Trophoblast cell (in vitro differentiated cells and primary cell): ENCODE data around the gene COL4A1.

Experiments used
- DNase-seq, 2 donors: peaks; one replicate each; pipeline ENCODE4 v3.0.0-alpha.2; 2016
- H2AFZ ChIP-seq: 2 replicates; pipeline ENCODE4 v1.6.1; 2013; ENCODE audit warnings: low read length, moderate library complexity, mild to moderate bottlenecking; ENCODE audit not compliant: insufficient read depth, poor library complexity
- H2AK5ac ChIP-seq: 2 replicates; pipeline ENCODE4 v1.6.1; 2013; ENCODE audit warnings: mild to moderate bottlenecking, low read length
- H2BK120ac ChIP-seq: 2 replicates; pipeline ENCODE4 v1.6.1; 2013; ENCODE audit warnings: low read length, mild to moderate bottlenecking, moderate library complexity; ENCODE audit not compliant: insufficient read depth, poor library complexity
- H2BK12ac ChIP-seq: 2 replicates; pipeline ENCODE4 v1.6.1; 2013; ENCODE audit warnings: mild to moderate bottlenecking, low read length, moderate library complexity
- H2BK5ac ChIP-seq: 2 replicates; pipeline ENCODE4 v1.6.1; 2013; ENCODE audit warnings: low read length, low read depth, moderate library complexity, mild to moderate bottlenecking; ENCODE audit not compliant: poor library complexity
- H3K14ac ChIP-seq: 2 replicates; pipeline ENCODE4 v1.6.1; 2013; ENCODE audit warnings: mild to moderate bottlenecking, low read length
- H3K18ac ChIP-seq: 2 replicates; pipeline ENCODE4 v1.6.1; 2013; ENCODE audit warnings: mild to moderate bottlenecking, low read length
- H3K23ac ChIP-seq: 2 replicates; pipeline ENCODE4 v1.6.1; 2013; ENCODE audit warnings: low read length
- H3K27ac ChIP-seq: 2 replicates; pipeline ENCODE4 v1.5.1; 2013; ENCODE audit warnings: low read depth, mild to moderate bottlenecking, inconsistent platforms, low read length, moderate library complexity
- H3K27me3 ChIP-seq: 2 replicates; pipeline ENCODE4 v1.6.1; 2013; ENCODE audit warnings: inconsistent platforms, mild to moderate bottlenecking, low read length, moderate library complexity; ENCODE audit not compliant: insufficient read depth
- H3K36me3 ChIP-seq, 2 experiments: 1 replicate in 1 of 2; 2 replicates in 1 of 2; pipeline ENCODE4 v1.6.1; 2013; ENCODE audit warnings: low read length in 2 of 2, mild to moderate bottlenecking in 2 of 2, moderate library complexity in 1 of 2; ENCODE audit not compliant: insufficient read depth in 2 of 2, control insufficient read depth in 1 of 2
- H3K4ac ChIP-seq: 2 replicates; pipeline ENCODE4 v1.6.1; 2013; ENCODE audit warnings: low read depth, mild to moderate bottlenecking, low read length, moderate library complexity
- H3K4me1 ChIP-seq, 2 experiments: 1 replicate in 1 of 2; 2 replicates in 1 of 2; pipeline ENCODE4 v1.6.1; 2013; ENCODE audit warnings: low read length in 2 of 2, mild to moderate bottlenecking in 2 of 2, moderate library complexity in 1 of 2; ENCODE audit not compliant: insufficient read depth in 2 of 2, control insufficient read depth in 1 of 2
- H3K4me2 ChIP-seq: 2 replicates; pipeline ENCODE4 v1.6.1; 2013; ENCODE audit warnings: inconsistent platforms, mild to moderate bottlenecking, low read length, moderate library complexity
- H3K4me3 ChIP-seq: 2 replicates; pipeline ENCODE4 v1.5.1; 2013; ENCODE audit warnings: mild to moderate bottlenecking, low read depth, low read length, inconsistent platforms
- H3K79me1 ChIP-seq: one replicate; pipeline ENCODE4 v1.6.1; 2013; ENCODE audit warnings: low read length
- H3K79me2 ChIP-seq: 2 replicates; pipeline ENCODE4 v1.6.1; 2013; ENCODE audit warnings: low read length, mild to moderate bottlenecking; ENCODE audit not compliant: control insufficient read depth, insufficient read depth, poor library complexity
- H3K9ac ChIP-seq: 2 replicates; pipeline ENCODE4 v1.6.1; 2013; ENCODE audit warnings: mild to moderate bottlenecking, low read length
- H3K9me3 ChIP-seq: 2 replicates; pipeline ENCODE4 v1.6.1; 2013; ENCODE audit warnings: low read depth, mild to moderate bottlenecking, control low read depth, inconsistent platforms, low read length; ENCODE audit not compliant: insufficient read depth
- H4K12ac ChIP-seq: 2 replicates; pipeline ENCODE4 v1.6.1; 2013; ENCODE audit warnings: low read depth, mild to moderate bottlenecking, low read length, moderate library complexity
- H4K8ac ChIP-seq: 2 replicates; pipeline ENCODE4 v1.6.1; 2013; ENCODE audit warnings: low read depth, mild to moderate bottlenecking, low read length, moderate library complexity
- H4K91ac ChIP-seq: one replicate; pipeline ENCODE4 v1.6.1; 2013; ENCODE audit warnings: low read depth, mild to moderate bottlenecking, low read length, moderate library complexity
- WGBS: extraction: QIAGEN DNeasy Blood & Tissue Kit; methylation state at CpG from one replicate; pipeline ENCODE4 v1.1.7; 2013; ENCODE audit warnings: missing lambda C conversion rate; ENCODE audit not compliant: insufficient read length, insufficient coverage; ENCODE audit errors: extremely low coverage; 5-methylcytosine and 5-hydroxymethylcytosine counted together

The COL4A1 gene

GRCh38 chr13:110211735-110212134 lies 95.2 kb downstream of the COL4A1 start:
- H3K18ac ChIP-seq: no peak overlapping the region
- WGBS: no CpG with 5 or more reads among the region's 6 CpGs

GRCh38 chr13:110211046-110211445 lies 95.9 kb downstream of the COL4A1 start:
- H4K8ac ChIP-seq: no peak overlapping the region
- H2BK120ac ChIP-seq: no peak overlapping the region
- peaks cover 2% of the 10 kb centered on the region for H3K79me1 ChIP-seq
- H2AK5ac ChIP-seq: no peak overlapping the region
- no peak overlapping the region for H3K4ac ChIP-seq
- WGBS: no CpG with 5 or more reads among the region's 10 CpGs
- H3K79me2 ChIP-seq: peaks cover 2% of the 10 kb centered on the region
- H3K27me3 ChIP-seq: no peaks in the 10 kb centered on the region
- no peak overlapping the region for H3K14ac ChIP-seq
- no peak overlapping the region for H4K91ac ChIP-seq
- peaks cover 10 to 16% of the 10 kb centered on the region in 2 experiments for H3K4me1 ChIP-seq
- DNase-seq: no peak
- H3K23ac ChIP-seq: no peak overlapping the region
- H3K4me2 ChIP-seq: no peak overlapping the region
- no peak overlapping the region for H3K4me3 ChIP-seq
- no peaks in the 10 kb centered on the region for H3K9me3 ChIP-seq
- H3K9ac ChIP-seq: no peak overlapping the region
- no peak overlapping the region for H2AFZ ChIP-seq
- H4K12ac ChIP-seq: no peak overlapping the region
- peaks cover 44 to 62% of the 10 kb centered on the region in 2 experiments for H3K36me3 ChIP-seq
- H3K18ac ChIP-seq: no peak overlapping the region
- H2BK12ac ChIP-seq: no peak overlapping the region
- H2BK5ac ChIP-seq: no peak overlapping the region
- H3K27ac ChIP-seq: no peak overlapping the region

More at GRCh38 chr13:110211735-110212134, 95.2 kb downstream of the COL4A1 start:
- Histone ChIP-seq H4K12ac (no peak overlapping the region), H2BK12ac (no peak overlapping the region), H4K8ac (no peak overlapping the region), H3K27ac (no peak overlapping the region), H3K4me3 (no peak overlapping the region), H3K4ac (no peak overlapping the region), H3K9ac (no peak overlapping the region), H3K79me1 (peaks cover 2% of the 10 kb centered on the region), H4K91ac (no peak overlapping the region), H3K4me1 (peaks cover 13 to 20% of the 10 kb centered on the region in 2 experiments), H2BK5ac (no peak overlapping the region), H2BK120ac (no peak overlapping the region), H3K27me3 (no peaks in the 10 kb centered on the region), H3K23ac (no peak overlapping the region), H3K36me3 (peaks cover 40 to 56% of the 10 kb centered on the region in 2 experiments), H3K4me2 (no peak overlapping the region), H3K14ac (no peak overlapping the region), H2AK5ac (no peak overlapping the region), H2AFZ (no peak overlapping the region), H3K9me3 (no peaks in the 10 kb centered on the region), H3K79me2 (peaks cover 2% of the 10 kb centered on the region)
- no peak for DNase-seq

- Histone ChIP-seq H3K4me2 (no peak overlapping the region), H3K79me1 (peaks cover 2% of the 10 kb centered on the region), H3K4ac (no peak overlapping the region), H4K91ac (no peak overlapping the region), H2AK5ac (no peak overlapping the region), H3K79me2 (peaks cover 2% of the 10 kb centered on the region), H3K27ac (no peak overlapping the region), H3K27me3 (no peaks in the 10 kb centered on the region), H3K9ac (no peak overlapping the region), H3K4me1 (peaks cover 10 to 12% of the 10 kb centered on the region in 2 experiments), H3K23ac (no peak overlapping the region), H4K12ac (no peak overlapping the region), H4K8ac (no peak overlapping the region), H3K4me3 (no peak overlapping the region), H2BK5ac (no peak overlapping the region), H3K18ac (no peak overlapping the region), H2BK12ac (no peak overlapping the region), H3K14ac (no peak overlapping the region), H2AFZ (no peak overlapping the region), H3K36me3 (peaks cover 44 to 63% of the 10 kb centered on the region in 2 experiments), H3K9me3 (no peaks in the 10 kb centered on the region), H2BK120ac (no peak overlapping the region)
- no CpG with 5 or more reads among the region's 3 CpGs for WGBS
- no peak for DNase-seq
Observed at GRCh38 chr13:110210604-110210985, 96.4 kb downstream of the COL4A1 start.

GRCh38 chr13:110209950-110210603 lies 96.9 kb downstream of the COL4A1 start:
- Histone ChIP-seq H3K9ac (no peak overlapping the region), H2BK12ac (no peak overlapping the region), H3K36me3 (peaks cover 48 to 66% of the 10 kb centered on the region in 2 experiments), H3K4ac (no peak overlapping the region), H3K79me2 (peaks cover 2% of the 10 kb centered on the region), H3K18ac (no peak overlapping the region), H2AK5ac (no peak overlapping the region), H3K4me2 (no peak overlapping the region), H3K14ac (no peak overlapping the region), H3K27ac (no peak overlapping the region), H3K23ac (no peak overlapping the region), H3K27me3 (no peaks in the 10 kb centered on the region), H3K4me1 (peaks cover 9 to 12% of the 10 kb centered on the region in 2 experiments), H3K9me3 (no peaks in the 10 kb centered on the region), H2BK120ac (no peak overlapping the region), H3K79me1 (peaks cover 2% of the 10 kb centered on the region), H2AFZ (no peak overlapping the region), H2BK5ac (no peak overlapping the region), H4K8ac (no peak overlapping the region), H4K12ac (no peak overlapping the region), H4K91ac (no peak overlapping the region), H3K4me3 (no peak overlapping the region)
- no peak for DNase-seq
- WGBS: no CpG with 5 or more reads among the region's 14 CpGs
